ENCODE measurements around the gene OSBPL6.

Gene OSBPL6

GRCh38 chr2:178199334-178199733, 5.0 kb downstream of the OSBPL6 start:
- DNase-seq = no peak

- no peak for DNase-seq
These were observed 6.0 kb downstream of the OSBPL6 start for GRCh38 chr2:178200331-178200730.

- no peak for DNase-seq
These were observed 8.6 kb downstream of the OSBPL6 start for GRCh38 chr2:178202927-178203326.

- DNase-seq = no peak
These were observed 10.7 kb downstream of the OSBPL6 start for GRCh38 chr2:178204977-178205376.

- peak; percentile 89 for DNase-seq
These were observed 11.7 kb downstream of the OSBPL6 start for GRCh38 chr2:178205853-178206521.

- DNase-seq = no peak
These were observed 14.0 kb downstream of the OSBPL6 start for GRCh38 chr2:178208336-178208735.

GRCh38 chr2:178208817-178209216, 14.5 kb downstream of the OSBPL6 start:
- peak; percentile 44 for DNase-seq

- no peak for DNase-seq
These were observed 17.1 kb downstream of the OSBPL6 start for GRCh38 chr2:178211460-178211859.

GRCh38 chr2:178211943-178212342, 17.6 kb downstream of the OSBPL6 start:
- DNase-seq = no peak

GRCh38 chr2:178213991-178214390, 19.7 kb downstream of the OSBPL6 start:
- DNase-seq = no peak

GRCh38 chr2:178219247-178219646, 24.9 kb downstream of the OSBPL6 start:
- DNase-seq = no peak

- DNase-seq = no peak
These were observed 26.5 kb downstream of the OSBPL6 start for GRCh38 chr2:178220814-178221213.

- DNase-seq = no peak
These were observed 27.2 kb downstream of the OSBPL6 start for GRCh38 chr2:178221556-178221955.

GRCh38 chr2:178223806-178224205, 29.5 kb downstream of the OSBPL6 start:
- no peak for DNase-seq

GRCh38 chr2:178225006-178225805, 30.9 kb downstream of the OSBPL6 start:
- no peak for DNase-seq

- DNase-seq = no peak
These were observed 32.9 kb downstream of the OSBPL6 start for GRCh38 chr2:178227187-178227586.

GRCh38 chr2:178229927-178230326, 35.6 kb downstream of the OSBPL6 start:
- no peak for DNase-seq

- no peak for DNase-seq
These were observed 36.1 kb downstream of the OSBPL6 start for GRCh38 chr2:178230396-178230795.

GRCh38 chr2:178233428-178233827, 39.1 kb downstream of the OSBPL6 start:
- no peak for DNase-seq

- DNase-seq = no peak
These were observed 40.3 kb downstream of the OSBPL6 start for GRCh38 chr2:178234648-178235047.

- no peak for DNase-seq
These were observed 43.3 kb downstream of the OSBPL6 start for GRCh38 chr2:178237488-178238153.

GRCh38 chr2:178238154-178238521, 43.8 kb downstream of the OSBPL6 start:
- no peak for DNase-seq

- DNase-seq = no peak
These were observed 44.4 kb downstream of the OSBPL6 start for GRCh38 chr2:178238750-178239149.
